H9 (cell line): Measurements from ENCODE around the gene TSPEAR. TPM values are rescaled to one million over a fixed set of nuclear protein-coding genes. Genes with fewer than 3 reads are reported as not detected.

Source experiments
- DNase-seq: peaks from one replicate; pipeline ENCODE4 v3.0.0-alpha.2; 2017
- H2AFZ ChIP-seq: one replicate; pipeline ENCODE4 v1.6.1; 2013; ENCODE audit warnings: mild to moderate bottlenecking, low read length, control low read depth, moderate library complexity
- H2AK5ac ChIP-seq: 2 replicates; pipeline ENCODE4 v1.6.1; 2013; ENCODE audit warnings: low read length, control low read depth, mixed read lengths; ENCODE audit not compliant: insufficient read length
- H2BK120ac ChIP-seq: one replicate; pipeline ENCODE4 v1.6.1; 2013; ENCODE audit warnings: low read depth, mild to moderate bottlenecking, low read length, control low read depth, inconsistent platforms; ENCODE audit not compliant: poor library complexity, severe bottlenecking
- H2BK12ac ChIP-seq: 2 replicates; pipeline ENCODE4 v1.6.1; 2013; ENCODE audit warnings: low read length, control low read depth, mixed read lengths, low read depth; ENCODE audit not compliant: insufficient read length
- H2BK15ac ChIP-seq: 2 replicates; pipeline ENCODE4 v1.6.1; 2013; ENCODE audit warnings: low read depth, low read length, control low read depth
- H2BK20ac ChIP-seq: one replicate; pipeline ENCODE4 v1.6.1; 2013; ENCODE audit warnings: low read depth, mild to moderate bottlenecking, low read length, control low read depth, inconsistent platforms; ENCODE audit not compliant: poor library complexity, severe bottlenecking
- H2BK5ac ChIP-seq: 2 replicates; pipeline ENCODE4 v1.6.1; 2013; ENCODE audit warnings: low read length, control low read depth, mixed read lengths; ENCODE audit not compliant: insufficient read length
- H3K14ac ChIP-seq: 2 replicates; pipeline ENCODE4 v1.6.1; 2013; ENCODE audit warnings: low read length, control low read depth; ENCODE audit not compliant: insufficient read depth
- H3K18ac ChIP-seq: 2 replicates; pipeline ENCODE4 v1.6.1; 2013; ENCODE audit warnings: low read depth, mild to moderate bottlenecking, mixed read lengths, low read length, control low read depth; ENCODE audit not compliant: insufficient read length
- H3K23ac ChIP-seq: 2 replicates; pipeline ENCODE4 v1.6.1; 2013; ENCODE audit warnings: low read length, control low read depth, mixed read lengths, low read depth; ENCODE audit not compliant: insufficient read length
- H3K23me2 ChIP-seq: 2 replicates; pipeline ENCODE4 v1.6.1; 2013; ENCODE audit warnings: low read depth, mild to moderate bottlenecking, mixed read lengths, low read length, control low read depth; ENCODE audit not compliant: insufficient read length, poor library complexity, severe bottlenecking
- H3K27ac ChIP-seq: 2 replicates; pipeline ENCODE4 v1.5.1; 2013; ENCODE audit warnings: low read length, control low read depth, mixed read lengths, low read depth; ENCODE audit not compliant: insufficient read length
- H3K27me3 ChIP-seq: 2 replicates; pipeline ENCODE4 v1.6.1; 2013; ENCODE audit warnings: low read length, control low read depth, inconsistent platforms; ENCODE audit not compliant: insufficient read depth
- H3K4ac ChIP-seq: 2 replicates; pipeline ENCODE4 v1.6.1; 2013; ENCODE audit warnings: low read depth, mild to moderate bottlenecking, control low read depth, inconsistent platforms, low read length, moderate library complexity
- H3K4me1 ChIP-seq: 2 replicates; pipeline ENCODE4 v1.6.1; 2013; ENCODE audit warnings: low read length, control low read depth, inconsistent platforms; ENCODE audit not compliant: insufficient read depth
- H3K4me2 ChIP-seq: 2 replicates; pipeline ENCODE4 v1.6.1; 2013; ENCODE audit warnings: low read length, control low read depth, mixed read lengths; ENCODE audit not compliant: insufficient read length, insufficient read depth
- H3K56ac ChIP-seq: 2 replicates; pipeline ENCODE4 v1.6.1; 2013; ENCODE audit warnings: low read depth, mild to moderate bottlenecking, mixed read lengths, low read length, control low read depth; ENCODE audit not compliant: insufficient read length
- H3K79me1 ChIP-seq: 2 replicates; pipeline ENCODE4 v1.6.1; 2013; ENCODE audit warnings: low read depth, mild to moderate bottlenecking, moderate library complexity, low read length, control low read depth, inconsistent platforms; ENCODE audit not compliant: insufficient read depth, poor library complexity, severe bottlenecking
- H3K79me2 ChIP-seq: 2 replicates; pipeline ENCODE4 v1.6.1; 2013; ENCODE audit warnings: low read length, control low read depth, inconsistent platforms; ENCODE audit not compliant: insufficient read depth
- H3K9ac ChIP-seq: 2 replicates; pipeline ENCODE4 v1.6.1; 2013; ENCODE audit warnings: low read length, control low read depth, mixed read lengths; ENCODE audit not compliant: insufficient read length; ENCODE audit errors: extremely low read depth
- H3K9me3 ChIP-seq: one replicate; pipeline ENCODE4 v1.6.1; 2013; ENCODE audit warnings: low read depth, low read length, inconsistent platforms; ENCODE audit not compliant: control insufficient read depth
- H3T11ph ChIP-seq: one replicate; pipeline ENCODE4 v1.6.1; 2013; ENCODE audit warnings: mild to moderate bottlenecking, low read length, control low read depth, inconsistent platforms
- H4K20me1 ChIP-seq: one replicate; pipeline ENCODE4 v1.6.1; 2013; ENCODE audit not compliant: control insufficient read depth, insufficient read length, insufficient read depth
- H4K5ac ChIP-seq: 2 replicates; pipeline ENCODE4 v1.6.1; 2013; ENCODE audit warnings: low read depth, mild to moderate bottlenecking, mixed read lengths, low read length, control low read depth; ENCODE audit not compliant: insufficient read length
- H4K8ac ChIP-seq: replicated peaks from 2 replicates; pipeline ENCODE4 v1.6.1; 2013; ENCODE audit warnings: low read length, control low read depth, mixed read lengths, low read depth; ENCODE audit not compliant: insufficient read length
- H4K91ac ChIP-seq: 2 replicates; pipeline ENCODE4 v1.6.1; 2013; ENCODE audit warnings: low read depth, mild to moderate bottlenecking, moderate library complexity, mixed read lengths, low read length, control low read depth; ENCODE audit not compliant: insufficient read length
- H3K27ac Mint-ChIP-seq, 3 experiments: 2 replicates in 2 of 3; 3 replicates in 1 of 3; pipeline ENCODE4 v1.8.0; 2020 to 2021; ENCODE audit warnings: mixed read lengths in 3 of 3, mild to moderate bottlenecking in 1 of 3, moderate library complexity in 1 of 3
- H3K27me3 Mint-ChIP-seq: 2 replicates; pipeline ENCODE4 v1.8.0; 2021; ENCODE audit warnings: low read depth, mild to moderate bottlenecking, moderate library complexity, mixed read lengths
- H3K36me3 Mint-ChIP-seq, 3 experiments: 2 replicates in 2 of 3; 3 replicates in 1 of 3; pipeline ENCODE4 v1.8.0; 2020 to 2021; ENCODE audit warnings: low read depth in 3 of 3, mixed read lengths in 3 of 3; ENCODE audit not compliant: insufficient read depth in 1 of 3
- H3K4me1 Mint-ChIP-seq, 2 experiments: 2 replicates each; pipeline ENCODE4 v1.8.0; 2020; ENCODE audit warnings: mixed read lengths in 2 of 2
- H3K4me3 Mint-ChIP-seq, 2 experiments: 2 replicates in 1 of 2; 3 replicates in 1 of 2; pipeline ENCODE4 v1.8.0; 2020 to 2021; ENCODE audit warnings: mild to moderate bottlenecking in 2 of 2, mixed read lengths in 2 of 2, moderate library complexity in 1 of 2
- H3K9me3 Mint-ChIP-seq, 2 experiments: 2 replicates in 1 of 2; 3 replicates in 1 of 2; pipeline ENCODE4 v1.8.0; 2020; ENCODE audit warnings: mild to moderate bottlenecking in 2 of 2, mixed read lengths in 2 of 2, moderate library complexity in 1 of 2
- WGBS: extraction: QIAGEN DNeasy Blood & Tissue Kit; methylation state at CpG from one replicate; pipeline ENCODE4 v1.1.7; 2013; ENCODE audit warnings: missing lambda C conversion rate, low lambda C conversion rate, mixed read lengths; ENCODE audit not compliant: insufficient read length; ENCODE audit errors: extremely low coverage; 5-methylcytosine and 5-hydroxymethylcytosine counted together
- total RNA-seq: library from RNA; stranded (reverse); gene quantifications from 2 replicates; pipeline ENCODE4 v1.2.1, GENCODE V29; 2021
- TF ChIP-seq, protein P1 (sequence below): fragments of 200-600 bp; sonication (generic); conservative IDR thresholded peaks from 3 replicates; pipeline ENCODE4 v1.8.0; 2021; ENCODE audit warnings: antibody characterized with exemption, mild to moderate bottlenecking

Gene TSPEAR
- total RNA-seq, 1 experiment from 2014 or later: 1.3 TPM

DNA sequence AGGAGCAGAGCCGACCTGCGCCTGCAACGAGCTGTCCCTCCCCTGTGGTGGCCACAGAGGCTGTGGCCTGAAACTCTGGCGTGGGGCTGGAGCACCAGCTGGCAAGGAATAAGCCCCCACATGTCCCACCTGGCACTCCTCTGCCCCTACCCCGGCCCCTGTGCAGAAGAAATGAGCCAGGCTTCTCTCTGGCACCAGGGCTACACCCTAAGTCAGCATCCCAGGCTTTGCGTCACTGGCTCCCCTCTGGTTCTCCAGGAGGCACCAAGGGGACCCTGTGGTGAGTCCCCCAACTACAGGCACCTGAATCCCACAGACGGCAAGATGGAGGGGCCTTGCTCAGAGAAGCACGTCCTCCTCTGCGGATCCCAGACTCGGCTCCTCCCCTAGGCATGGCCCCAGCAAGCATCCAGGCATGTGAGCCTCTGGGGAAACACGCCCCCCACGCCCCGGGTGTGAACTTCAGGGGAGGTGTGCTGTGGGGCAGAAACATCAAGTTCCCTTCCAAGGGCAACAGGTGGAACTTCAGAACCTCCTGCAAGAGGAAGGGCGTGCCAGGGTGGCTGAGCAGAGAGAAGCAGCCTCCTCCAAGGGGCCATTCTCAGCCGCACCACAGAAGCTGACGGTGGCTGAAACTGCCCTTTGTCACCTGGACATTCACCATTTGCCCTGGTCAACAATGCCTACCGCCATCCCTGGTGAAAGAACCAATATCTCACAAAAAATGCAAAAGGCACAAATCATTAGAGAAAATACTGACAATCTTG lies 108.1 kb downstream of the TSPEAR start:
- Histone ChIP-seq H2AFZ (no peak overlapping the region), H3K23ac (no peak overlapping the region), H3K56ac (no peak overlapping the region), H3K18ac (no peak overlapping the region), H4K5ac (no peak overlapping the region), H3K27me3 (no peaks in the 10 kb centered on the region), H3K23me2 (no peaks in the 10 kb centered on the region), H2AK5ac (no peak overlapping the region), H3K9me3 (no peaks in the 10 kb centered on the region), H3K14ac (no peak overlapping the region), H2BK5ac (no peak overlapping the region), H3K9ac (no peak overlapping the region), H3K79me2 (no peaks in the 10 kb centered on the region), H3K27ac (no peak overlapping the region), H3K4me1 (no peaks in the 10 kb centered on the region), H4K8ac (no peak overlapping the region), H2BK20ac (no peak overlapping the region), H4K91ac (no peak overlapping the region), H2BK12ac (no peak overlapping the region), H3K79me1 (no peaks in the 10 kb centered on the region), H4K20me1 (no peaks in the 10 kb centered on the region), H2BK120ac (no peak overlapping the region), H3T11ph (no peak overlapping the region), H2BK15ac (no peak overlapping the region), H3K4me2 (no peak overlapping the region), H3K4ac (no peak overlapping the region)
- peaks cover 21 to 25% of the 10 kb centered on the region in 2 experiments for H3K4me1 Mint-ChIP-seq
- peaks cover 0 to 4% (median 0%) of the 10 kb centered on the region in 3 experiments; a peak in 1 of 7 replicates for H3K36me3 Mint-ChIP-seq
- no CpG with 5 or more reads among the region's 17 CpGs for WGBS
- DNase-seq: no peak
- H3K27me3 Mint-ChIP-seq: peaks cover 14% of the 10 kb centered on the region
- TF ChIP-seq, protein P1, sequence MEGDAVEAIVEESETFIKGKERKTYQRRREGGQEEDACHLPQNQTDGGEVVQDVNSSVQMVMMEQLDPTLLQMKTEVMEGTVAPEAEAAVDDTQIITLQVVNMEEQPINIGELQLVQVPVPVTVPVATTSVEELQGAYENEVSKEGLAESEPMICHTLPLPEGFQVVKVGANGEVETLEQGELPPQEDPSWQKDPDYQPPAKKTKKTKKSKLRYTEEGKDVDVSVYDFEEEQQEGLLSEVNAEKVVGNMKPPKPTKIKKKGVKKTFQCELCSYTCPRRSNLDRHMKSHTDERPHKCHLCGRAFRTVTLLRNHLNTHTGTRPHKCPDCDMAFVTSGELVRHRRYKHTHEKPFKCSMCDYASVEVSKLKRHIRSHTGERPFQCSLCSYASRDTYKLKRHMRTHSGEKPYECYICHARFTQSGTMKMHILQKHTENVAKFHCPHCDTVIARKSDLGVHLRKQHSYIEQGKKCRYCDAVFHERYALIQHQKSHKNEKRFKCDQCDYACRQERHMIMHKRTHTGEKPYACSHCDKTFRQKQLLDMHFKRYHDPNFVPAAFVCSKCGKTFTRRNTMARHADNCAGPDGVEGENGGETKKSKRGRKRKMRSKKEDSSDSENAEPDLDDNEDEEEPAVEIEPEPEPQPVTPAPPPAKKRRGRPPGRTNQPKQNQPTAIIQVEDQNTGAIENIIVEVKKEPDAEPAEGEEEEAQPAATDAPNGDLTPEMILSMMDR: no peak
- H3K4me3 Mint-ChIP-seq: no peak overlapping the region
- H3K27ac Mint-ChIP-seq: no peak overlapping the region
- H3K9me3 Mint-ChIP-seq: peaks cover 0 to 2% of the 10 kb centered on the region in 2 experiments; a peak in 2 of 5 replicates
